GM19043 (cell line): ENCODE measurements around the gene NDUFV1.
"Not testable (repeated sequence)": the region's sequence is repeated elsewhere in the genome, so short reads cannot be mapped to it uniquely, and the experiment has no call there.

Experiments
- ATAC-seq: cut with Tn5 transposase; IDR thresholded peaks from one replicate; pipeline ENCODE4 v1.9.1; 2021; ENCODE audit warnings: low read depth; ENCODE audit not compliant: unreplicated experiment

The NDUFV1 gene

DNA sequence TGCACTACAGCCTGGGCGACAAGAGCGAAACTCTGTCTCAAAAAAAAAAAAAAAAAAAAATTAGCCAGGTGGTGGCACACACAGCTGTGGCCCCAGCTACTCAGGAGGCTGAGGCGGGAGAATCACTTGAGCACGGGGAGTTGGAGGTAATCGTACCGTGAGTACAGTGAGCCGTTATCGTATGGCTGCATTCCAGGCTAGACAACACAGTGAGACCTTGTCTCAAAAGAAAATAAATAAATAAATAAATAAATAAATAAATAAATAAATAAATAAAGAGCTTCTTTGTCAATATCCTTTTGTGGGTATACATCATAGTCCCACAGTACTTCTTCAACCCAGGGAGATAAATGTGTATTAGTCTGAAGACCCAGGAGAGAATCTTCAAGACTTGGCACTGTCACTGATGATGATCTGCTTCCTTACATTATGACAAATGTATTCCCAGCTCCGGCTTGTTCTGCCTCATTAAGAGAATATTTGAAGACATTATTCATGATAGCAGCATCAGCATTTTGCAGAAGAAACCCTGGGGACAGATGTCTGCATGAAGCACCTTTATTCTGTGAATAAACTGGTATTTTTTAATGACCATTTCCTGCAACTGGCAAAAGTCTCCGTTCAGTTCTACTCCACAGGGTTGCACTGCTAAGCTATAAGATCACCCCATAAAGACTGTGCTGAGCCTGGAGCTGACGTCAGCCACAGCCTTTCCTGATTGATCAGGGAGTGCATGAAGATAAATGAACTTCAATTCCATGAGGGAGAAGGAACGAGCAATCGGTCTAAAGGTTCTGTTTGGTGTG lies 45.4 kb downstream of the NDUFV1 start:
- ATAC-seq = no peak

DNA sequence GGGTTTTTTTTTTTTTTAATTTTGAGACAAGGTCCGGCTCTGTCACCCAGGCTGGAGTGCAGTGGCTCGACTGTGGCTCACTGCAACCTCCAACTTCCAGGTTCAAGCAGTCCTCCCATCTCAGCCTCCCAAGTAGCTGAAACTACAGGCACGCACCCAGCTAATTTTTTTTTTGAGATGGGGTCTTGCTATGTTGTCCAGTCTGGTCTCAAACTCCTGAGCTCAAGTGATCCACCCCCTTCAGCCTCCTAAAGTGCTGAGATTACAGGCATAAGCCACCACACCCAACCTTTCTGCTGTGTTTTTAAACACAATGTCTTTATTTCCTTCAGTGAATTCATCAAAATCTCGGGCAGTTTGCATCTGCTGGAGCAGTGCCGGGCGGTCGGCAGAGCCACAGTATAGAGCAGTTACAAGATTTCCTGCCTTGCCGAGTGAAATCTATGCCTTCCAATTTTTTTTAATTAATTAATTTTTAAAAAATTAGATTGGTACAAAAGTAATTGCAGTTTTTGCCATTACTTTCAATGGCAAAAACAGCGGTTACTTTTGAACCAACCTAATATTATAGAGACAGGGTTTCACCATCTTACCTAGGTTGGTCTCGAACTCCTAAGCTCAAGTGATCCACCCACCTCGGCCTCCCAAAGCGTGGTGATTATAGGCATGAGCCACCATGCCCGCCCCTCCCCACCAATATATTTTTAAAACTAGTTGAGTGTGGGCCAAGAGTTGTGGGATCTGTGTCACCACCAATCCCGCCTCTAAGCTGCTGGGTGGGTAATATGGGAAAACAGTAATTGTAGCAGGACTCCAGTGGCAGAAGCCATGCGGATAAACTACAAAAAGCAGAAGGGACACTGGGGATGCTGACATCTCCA lies 46.5 kb downstream of the NDUFV1 start:
- ATAC-seq = no peak

DNA sequence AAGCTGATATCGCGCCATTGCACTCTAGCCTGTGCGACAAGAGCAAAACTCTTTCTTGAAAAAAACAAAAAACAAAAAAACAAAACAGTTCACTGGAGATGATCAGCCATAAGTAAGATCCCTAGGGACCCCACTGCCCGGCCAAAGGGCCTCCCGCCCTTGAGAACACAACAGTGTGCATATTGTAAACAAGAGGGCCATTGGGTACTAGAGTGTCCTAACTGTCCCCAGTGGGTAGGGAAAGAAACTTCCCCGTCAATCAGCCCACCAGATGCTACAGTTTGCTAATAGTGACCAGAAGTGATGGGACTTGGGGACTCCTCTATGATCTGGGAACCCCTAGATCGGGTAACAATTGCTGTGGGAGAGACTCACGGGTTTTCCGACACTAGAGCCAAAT lies 47.5 kb downstream of the NDUFV1 start:
- ATAC-seq = no peak

DNA sequence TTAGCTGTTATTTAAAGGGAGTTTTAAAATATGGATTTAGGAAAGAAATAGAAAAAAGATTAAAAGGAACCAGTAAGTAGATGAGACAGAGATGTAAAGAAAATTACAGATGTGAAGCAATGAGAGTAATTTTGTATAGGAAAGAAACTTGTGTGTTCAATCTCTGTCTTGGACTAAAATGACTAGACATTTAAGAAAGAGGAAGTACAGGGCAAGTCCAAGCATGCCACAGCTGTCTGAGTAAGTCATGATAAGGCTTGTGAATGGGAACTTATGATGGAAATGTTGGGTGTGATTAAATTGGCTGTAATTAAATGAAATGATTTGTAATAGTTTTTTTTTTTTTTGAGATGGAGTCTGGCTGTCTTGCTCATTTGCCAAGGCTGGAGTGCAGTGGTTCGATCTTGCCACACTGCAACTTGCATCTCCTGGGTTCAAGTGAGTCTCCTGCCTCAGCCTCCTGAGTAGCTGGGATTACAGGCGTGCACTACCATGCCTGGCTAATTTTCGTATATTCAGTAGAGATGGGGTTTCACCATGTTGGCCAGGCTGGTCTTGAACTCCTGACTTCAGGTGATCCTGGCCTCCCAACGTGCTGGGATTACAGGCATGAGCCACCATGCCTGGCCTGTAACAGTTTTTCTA lies 49.7 kb downstream of the NDUFV1 start:
- no peak for ATAC-seq

DNA sequence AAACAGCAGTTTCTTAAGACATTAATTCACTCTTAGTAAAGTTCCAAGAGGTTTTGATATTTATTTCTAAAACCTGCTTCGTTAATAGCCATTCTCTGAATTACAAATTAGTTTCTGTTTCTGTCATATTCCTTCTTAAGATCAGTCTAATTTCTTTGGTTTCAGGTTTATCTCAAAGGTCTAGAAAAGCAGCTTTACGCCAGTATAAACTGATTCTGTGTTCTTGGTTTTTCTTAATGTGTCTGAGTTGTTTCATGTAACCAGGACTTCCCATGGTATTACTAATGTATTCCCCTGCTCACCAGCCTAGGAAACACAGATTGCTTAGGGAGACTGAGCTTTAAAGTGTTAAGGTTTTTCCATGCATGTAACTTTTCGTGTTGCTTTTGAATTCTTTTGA lies 50.6 kb downstream of the NDUFV1 start:
- no peak for ATAC-seq

DNA sequence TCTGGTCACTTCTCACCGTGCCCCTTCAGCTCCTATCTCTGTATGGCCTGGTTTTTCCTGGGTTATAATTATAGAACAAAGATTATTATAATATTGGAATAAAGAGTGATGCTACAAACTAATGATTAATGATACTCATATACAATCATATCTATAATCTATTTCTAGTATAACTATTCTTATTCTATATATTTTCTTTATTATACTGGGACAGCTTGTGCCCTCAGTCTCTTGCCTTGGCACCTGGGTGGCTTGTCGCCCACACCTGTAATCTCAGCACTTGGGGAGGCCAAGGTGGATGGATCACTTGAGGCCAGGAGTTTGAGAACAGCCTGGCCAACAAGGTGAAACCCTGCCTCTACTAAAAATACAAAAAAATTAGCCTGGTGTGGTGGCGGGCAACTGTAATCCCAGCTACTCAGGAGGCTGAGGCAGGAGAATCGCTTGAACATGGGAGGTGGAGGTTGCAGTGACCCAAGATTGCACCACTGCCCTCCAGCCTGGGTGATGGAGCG lies 53.0 kb downstream of the NDUFV1 start:
- not testable (repeated sequence) for ATAC-seq

DNA sequence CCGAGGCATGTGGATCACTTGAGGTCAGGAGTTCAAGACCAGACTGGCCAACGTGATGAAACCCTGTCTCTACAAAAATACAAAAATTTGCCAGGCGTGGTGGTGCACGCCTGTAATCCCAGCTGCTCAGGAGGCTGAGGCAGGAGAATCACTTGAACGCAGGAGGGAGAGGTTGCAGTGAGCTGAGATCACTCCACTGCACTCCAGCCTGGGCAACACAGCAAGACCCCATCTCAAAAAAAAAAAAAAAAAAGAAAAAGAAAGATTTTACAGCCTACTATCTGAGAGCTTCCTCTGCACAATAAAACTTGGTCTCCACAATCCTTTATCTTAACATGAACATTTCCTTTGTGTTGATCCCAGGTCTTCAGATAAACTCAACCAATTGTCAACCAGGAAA lies 54.0 kb downstream of the NDUFV1 start:
- not testable (repeated sequence) for ATAC-seq
